ENCODE measurements around the gene KLK12.

KLK12 gene

GRCh38 chr19:51029718-51030117 lies 5.1 kb downstream of the KLK12 start:
- Histone ChIP-seq H3K27me3 (peaks cover 35% of the 10 kb centered on the region), H3K4me1 (no peaks in the 10 kb centered on the region), H3K4me3 (ENCODE audit: low read depth, low read length) (no peak overlapping the region), H3K36me3 (no peaks in the 10 kb centered on the region), H3K9me3 (no peaks in the 10 kb centered on the region; the same call in 1 of the 2 replicates)
- no peak for DNase-seq
- TF ChIP-seq CTCF (IDR thresholded peaks at IDR 0.05; ENCODE audit: low read depth, low read length), result no peak

- Histone ChIP-seq H3K4me1 (no peaks in the 10 kb centered on the region), H3K4me3 (ENCODE audit: low read depth, low read length) (no peak overlapping the region), H3K36me3 (no peaks in the 10 kb centered on the region), H3K27me3 (peaks cover 51% of the 10 kb centered on the region), H3K9me3 (no peaks in the 10 kb centered on the region; the same call in 1 of the 2 replicates)
- DNase-seq, result no peak
- TF ChIP-seq CTCF (IDR thresholded peaks at IDR 0.05; ENCODE audit: low read depth, low read length), result no peak
Measured at GRCh38 chr19:51027873-51028272, 6.9 kb downstream of the KLK12 start.

GRCh38 chr19:51027126-51027806 lies 7.5 kb downstream of the KLK12 start:
- no peak for TF ChIP-seq CTCF (IDR thresholded peaks at IDR 0.05; ENCODE audit: low read depth, low read length)
- Histone ChIP-seq H3K4me3 (ENCODE audit: low read depth, low read length) (no peak overlapping the region), H3K36me3 (no peaks in the 10 kb centered on the region), H3K27me3 (peaks cover 57% of the 10 kb centered on the region), H3K4me1 (no peaks in the 10 kb centered on the region), H3K9me3 (no peaks in the 10 kb centered on the region; the same call in 1 of the 2 replicates)
- no peak for DNase-seq

GRCh38 chr19:51026554-51026831 lies 8.3 kb downstream of the KLK12 start, which contains the start of gene KLK11:
Gene KLK11 (minus strand): TSS chr19:51026616. CDS start chr19:51025631, 985 bp downstream.
- H3K27me3 ChIP-seq, result peaks cover 62% of the 10 kb centered on the region
- DNase-seq, result no peak
- H3K36me3 ChIP-seq, result no peaks in the 10 kb centered on the region
- H3K9me3 ChIP-seq, result no peaks in the 10 kb centered on the region; the same call in 1 of the 2 replicates
- H3K4me1 ChIP-seq, result no peaks in the 10 kb centered on the region
- no peak within 1 kb of the TSS for H3K4me3 ChIP-seq (ENCODE audit: low read depth, low read length)
- no peak for TF ChIP-seq CTCF (IDR thresholded peaks at IDR 0.05; ENCODE audit: low read depth, low read length)

GRCh38 chr19:51025809-51026553 lies 8.8 kb downstream of the KLK12 start:
- TF ChIP-seq CTCF (IDR thresholded peaks at IDR 0.05; ENCODE audit: low read depth, low read length), result no peak
- no peaks in the 10 kb centered on the region for H3K36me3 ChIP-seq
- H3K27me3 ChIP-seq, result peaks cover 66% of the 10 kb centered on the region
- no peaks in the 10 kb centered on the region for H3K4me1 ChIP-seq
- H3K4me3 ChIP-seq (ENCODE audit: low read depth, low read length), result no peak overlapping the region
- H3K9me3 ChIP-seq, result no peaks in the 10 kb centered on the region; the same call in 1 of the 2 replicates
- DNase-seq, result no peak

- peaks cover 68% of the 10 kb centered on the region for H3K27me3 ChIP-seq
- TF ChIP-seq CTCF (IDR thresholded peaks at IDR 0.05; ENCODE audit: low read depth, low read length), result no peak
- no peak for DNase-seq
Measured at GRCh38 chr19:51025401-51025800, 9.4 kb downstream of the KLK12 start.

More at GRCh38 chr19:51025401-51025800, 9.4 kb downstream of the KLK12 start:
- Histone ChIP-seq H3K4me1 (no peaks in the 10 kb centered on the region), H3K9me3 (no peaks in the 10 kb centered on the region; the same call in 1 of the 2 replicates), H3K36me3 (no peaks in the 10 kb centered on the region), H3K4me3 (ENCODE audit: low read depth, low read length) (no peak overlapping the region)
